ENCODE results near the gene ATP2B1. TPM values are rescaled to one million over a fixed set of nuclear protein-coding genes. Genes with fewer than 3 reads are reported as not detected.

The ATP2B1 gene
- total RNA-seq, 1 donor from 2014 or later, result 34.5 TPM

- intact Hi-C loops (cut with DNase I), result no loop called here
These were observed 17.7 kb downstream of the ATP2B1 start for GRCh38 chr12:89690925-89691324.

GRCh38 chr12:89689306-89689705, 19.3 kb downstream of the ATP2B1 start:
- TF ChIP-seq CTCF (IDR thresholded peaks at IDR 0.05), result no peak
- intact Hi-C loops (cut with DNase I), result no loop called here
- Histone ChIP-seq H3K4me3 (no peak overlapping the region), H3K9me3 (no peaks in the 10 kb centered on the region), H3K27me3 (ENCODE audit: low read depth) (no peaks in the 10 kb centered on the region), H3K36me3 (no peaks in the 10 kb centered on the region), H3K27ac (no peak overlapping the region), H3K4me1 (peaks cover 29% of the 10 kb centered on the region)
- no peak for ATAC-seq
- DNase-seq, result no peak

More at GRCh38 chr12:89690925-89691324, 17.7 kb downstream of the ATP2B1 start:
- Histone ChIP-seq H3K36me3 (no peaks in the 10 kb centered on the region), H3K27me3 (ENCODE audit: low read depth) (no peaks in the 10 kb centered on the region), H3K4me3 (no peak overlapping the region), H3K27ac (no peak overlapping the region), H3K4me1 (peaks cover 33% of the 10 kb centered on the region), H3K9me3 (no peaks in the 10 kb centered on the region)
- DNase-seq, result no peak
- no peak for ATAC-seq
- TF ChIP-seq CTCF (IDR thresholded peaks at IDR 0.05), result no peak

- DNase-seq (no peak), ATAC-seq (no peak)
- Histone ChIP-seq H3K27ac (no peak overlapping the region), H3K36me3 (no peaks in the 10 kb centered on the region), H3K4me1 (peaks cover 7% of the 10 kb centered on the region), H3K4me3 (no peak overlapping the region), H3K9me3 (peaks cover 11% of the 10 kb centered on the region), H3K27me3 (ENCODE audit: low read depth) (no peaks in the 10 kb centered on the region)
- intact Hi-C loops (cut with DNase I), result no loop called here
- TF ChIP-seq CTCF (IDR thresholded peaks at IDR 0.05), result no peak
These were observed 22.3 kb downstream of the ATP2B1 start for GRCh38 chr12:89686311-89686710.

GRCh38 chr12:89685363-89685972, 23.2 kb downstream of the ATP2B1 start:
- Histone ChIP-seq H3K36me3 (no peaks in the 10 kb centered on the region), H3K4me3 (no peak overlapping the region), H3K27me3 (ENCODE audit: low read depth) (no peaks in the 10 kb centered on the region), H3K4me1 (no peaks in the 10 kb centered on the region), H3K27ac (no peak overlapping the region), H3K9me3 (peaks cover 14% of the 10 kb centered on the region)
- intact Hi-C loops (cut with DNase I), result no loop called here
- ATAC-seq (peak; percentile 46 to 71), DNase-seq (no peak)
- TF ChIP-seq CTCF (IDR thresholded peaks at IDR 0.05), result no peak

- intact Hi-C loops (cut with DNase I), result no loop called here
- H3K4me3 ChIP-seq, result no peak overlapping the region
- no peak for DNase-seq
These were observed 24.5 kb downstream of the ATP2B1 start for GRCh38 chr12:89684136-89684535.

More at GRCh38 chr12:89684136-89684535, 24.5 kb downstream of the ATP2B1 start:
- Histone ChIP-seq H3K9me3 (peaks cover 20% of the 10 kb centered on the region), H3K36me3 (no peaks in the 10 kb centered on the region), H3K4me1 (no peaks in the 10 kb centered on the region), H3K27ac (no peak overlapping the region), H3K27me3 (ENCODE audit: low read depth) (no peaks in the 10 kb centered on the region)
- no peak for ATAC-seq
- no peak for TF ChIP-seq CTCF (IDR thresholded peaks at IDR 0.05)

Measured in lower lobe of right lung (tissue), 2 donors.